Bronchial epithelial cell (primary cell): ENCODE results near the gene INPP5F. TPM values are rescaled to one million over a fixed set of nuclear protein-coding genes. Genes with fewer than 3 reads are reported as not detected.

Experiments
- DNase-seq: peaks from one replicate; pipeline ENCODE4 v3.0.0-alpha.2; 2010; ENCODE audit warnings: low read depth
- FAIRE-seq: peaks from 2 replicates; lab custom pipeline; 2011; peaks lifted over from hg19 to GRCh38; lab: Jason Lieb, UNC
- H3K27me3 ChIP-seq: 2 replicates; pipeline ENCODE4 v1.5.1; 2011; ENCODE audit warnings: low read length; ENCODE audit not compliant: control insufficient read depth, insufficient read depth
- H3K36me3 ChIP-seq: 2 replicates; pipeline ENCODE4 v1.5.1; 2011; ENCODE audit warnings: low read length; ENCODE audit not compliant: control insufficient read depth, insufficient read depth
- H3K4me3 ChIP-seq: 2 replicates; pipeline ENCODE4 v1.5.1; 2011; ENCODE audit warnings: mild to moderate bottlenecking, low read depth, low read length, control low read depth
- total RNA-seq: library from RNA; depleted of rRNA; stranded (reverse); fragments of >200 nt; gene quantifications from 2 replicates; pipeline ENCODE4 v1.2.1, GENCODE V29; 2014
- TF ChIP-seq, protein P1 (sequence below): IDR thresholded peaks from 2 replicates; pipeline ENCODE4 v1.5.1; 2011; ENCODE audit warnings: mild to moderate bottlenecking, moderate library complexity, low read length, control low read depth, inconsistent platforms; ENCODE audit not compliant: insufficient read depth, severe bottlenecking

The INPP5F gene
- total RNA-seq, 1 donor from 2014 or later = 11.6 TPM

DNA sequence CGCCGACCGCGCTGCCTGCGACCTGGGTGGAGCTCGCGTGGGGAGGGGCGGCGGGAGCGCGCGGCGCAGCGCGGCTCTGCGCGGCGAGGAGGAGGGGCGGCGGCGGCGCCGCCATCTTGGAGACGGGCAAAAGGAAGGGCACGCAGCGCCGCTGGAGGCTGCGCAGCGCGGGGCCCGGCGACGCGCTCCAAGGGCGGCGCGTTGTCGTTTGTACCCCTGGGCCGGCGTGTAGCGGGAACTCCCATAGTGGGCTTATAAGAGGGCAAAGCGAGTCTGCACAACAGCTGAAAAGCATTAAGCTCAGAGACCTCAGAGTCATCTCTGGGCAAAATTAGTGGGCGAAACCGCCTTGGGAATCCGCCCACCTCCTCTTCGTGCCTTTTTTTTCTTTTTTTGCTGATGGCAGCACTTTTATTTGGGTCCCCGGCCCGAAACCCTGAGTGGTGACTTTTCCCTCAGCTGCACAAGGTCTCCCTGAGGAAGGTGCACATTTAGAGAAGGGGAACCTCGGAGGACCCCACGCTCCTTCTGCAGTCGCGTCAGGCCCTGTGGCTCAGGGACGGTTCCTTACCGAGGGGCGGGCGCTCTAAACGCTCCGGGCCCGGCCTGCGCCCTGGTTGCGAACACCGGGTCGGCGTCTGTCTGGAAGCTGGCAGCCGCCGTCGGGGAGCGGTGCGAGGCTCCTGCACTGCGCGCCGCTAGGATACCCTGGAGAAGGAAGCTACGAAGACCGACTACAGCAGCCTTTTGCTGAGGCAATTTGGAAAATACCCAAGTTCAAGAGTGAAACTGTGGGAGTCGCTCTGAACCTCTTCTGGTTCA lies 147.2 kb downstream of the INPP5F start:
- DNase-seq = peak; percentile 66
- Histone ChIP-seq H3K4me3 (peak overlapping the region; percentile 71), H3K36me3 (no peaks in the 10 kb centered on the region), H3K27me3 (no peaks in the 10 kb centered on the region)
- TF ChIP-seq, protein P1, sequence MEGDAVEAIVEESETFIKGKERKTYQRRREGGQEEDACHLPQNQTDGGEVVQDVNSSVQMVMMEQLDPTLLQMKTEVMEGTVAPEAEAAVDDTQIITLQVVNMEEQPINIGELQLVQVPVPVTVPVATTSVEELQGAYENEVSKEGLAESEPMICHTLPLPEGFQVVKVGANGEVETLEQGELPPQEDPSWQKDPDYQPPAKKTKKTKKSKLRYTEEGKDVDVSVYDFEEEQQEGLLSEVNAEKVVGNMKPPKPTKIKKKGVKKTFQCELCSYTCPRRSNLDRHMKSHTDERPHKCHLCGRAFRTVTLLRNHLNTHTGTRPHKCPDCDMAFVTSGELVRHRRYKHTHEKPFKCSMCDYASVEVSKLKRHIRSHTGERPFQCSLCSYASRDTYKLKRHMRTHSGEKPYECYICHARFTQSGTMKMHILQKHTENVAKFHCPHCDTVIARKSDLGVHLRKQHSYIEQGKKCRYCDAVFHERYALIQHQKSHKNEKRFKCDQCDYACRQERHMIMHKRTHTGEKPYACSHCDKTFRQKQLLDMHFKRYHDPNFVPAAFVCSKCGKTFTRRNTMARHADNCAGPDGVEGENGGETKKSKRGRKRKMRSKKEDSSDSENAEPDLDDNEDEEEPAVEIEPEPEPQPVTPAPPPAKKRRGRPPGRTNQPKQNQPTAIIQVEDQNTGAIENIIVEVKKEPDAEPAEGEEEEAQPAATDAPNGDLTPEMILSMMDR = peak; percentile 6
- no peak for FAIRE-seq

DNA sequence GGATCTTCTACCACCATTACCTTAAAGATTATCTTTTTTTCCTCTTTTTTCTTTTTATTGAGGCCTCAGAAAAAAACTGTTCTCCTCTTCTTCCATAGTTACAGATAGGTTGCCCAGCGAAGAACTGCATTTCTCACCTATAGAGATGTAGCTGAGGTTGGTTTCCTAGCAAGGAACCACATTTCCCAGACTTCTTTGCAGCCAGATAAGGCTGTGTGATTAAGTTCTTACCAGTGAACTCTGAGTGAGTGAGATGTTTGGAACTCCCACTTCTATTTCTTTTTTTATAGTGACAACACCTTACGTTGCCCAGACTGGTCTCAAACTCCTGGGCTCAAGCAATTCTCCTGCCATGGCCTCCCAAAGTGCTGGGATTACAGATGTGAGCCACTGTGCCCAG lies 152.7 kb downstream of the INPP5F start:
- FAIRE-seq (no peak), DNase-seq (no peak)
- H3K4me3 ChIP-seq = no peak overlapping the region
- no peaks in the 10 kb centered on the region for H3K27me3 ChIP-seq
- H3K36me3 ChIP-seq = no peaks in the 10 kb centered on the region
- TF ChIP-seq, protein P1 = no peak

Other genes starting within 250 kb of the INPP5F start
- gene RGS10, start 183.3 kb upstream of the INPP5F start, total RNA-seq = 23.9 and 35.5 TPM in 2 replicates
- 20.1 and 28.4 TPM in 2 replicates for gene TIAL1, start 129.1 kb upstream of the INPP5F start, total RNA-seq
- 6.4 and 7.1 TPM in 2 replicates for gene BAG3, start 74.7 kb upstream of the INPP5F start, total RNA-seq
- gene MCMBP, start 146.8 kb downstream of the INPP5F start, total RNA-seq = 36.7 and 43.4 TPM in 2 replicates
- 10.3 and 22.5 TPM in 2 replicates for gene SEC23IP, start 166.7 kb downstream of the INPP5F start, total RNA-seq